ENCODE results near the gene CNTNAP5.

CNTNAP5 gene

DNA sequence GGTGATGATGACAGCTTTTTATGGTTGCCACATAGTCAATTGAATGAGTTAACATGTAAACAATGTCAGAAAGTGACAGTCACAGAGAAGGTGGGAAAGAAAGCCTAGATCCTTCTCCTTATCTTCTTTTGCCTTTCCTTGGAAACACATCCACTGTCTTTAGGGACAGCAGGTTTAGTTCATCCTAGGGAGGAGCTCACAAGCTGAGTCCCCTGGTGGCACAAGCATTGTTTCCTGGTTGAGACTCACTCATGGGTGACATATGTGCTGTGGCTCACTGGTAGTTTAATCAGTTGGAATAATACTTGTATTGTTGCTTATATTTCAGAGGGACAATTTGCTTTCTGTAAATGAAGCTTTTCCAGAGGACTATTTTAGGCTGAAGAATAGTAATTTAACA is 598.5 kb downstream of the CNTNAP5 start:
- no peaks in the 10 kb centered on the region for H3K36me3 Mint-ChIP-seq
- no peaks in the 10 kb centered on the region for H3K27me3 Mint-ChIP-seq
- DNase-seq (ENCODE audit: low spot score in 2 of 2), result no peak
- H3K4me1 Mint-ChIP-seq, result no peaks in the 10 kb centered on the region
- H3K9me3 Mint-ChIP-seq, result peaks cover 3% of the 10 kb centered on the region
- no peak overlapping the region for H3K27ac Mint-ChIP-seq
- ATAC-seq (ENCODE audit: low read depth), result no peak
- no peak overlapping the region for H3K4me3 Mint-ChIP-seq

DNA sequence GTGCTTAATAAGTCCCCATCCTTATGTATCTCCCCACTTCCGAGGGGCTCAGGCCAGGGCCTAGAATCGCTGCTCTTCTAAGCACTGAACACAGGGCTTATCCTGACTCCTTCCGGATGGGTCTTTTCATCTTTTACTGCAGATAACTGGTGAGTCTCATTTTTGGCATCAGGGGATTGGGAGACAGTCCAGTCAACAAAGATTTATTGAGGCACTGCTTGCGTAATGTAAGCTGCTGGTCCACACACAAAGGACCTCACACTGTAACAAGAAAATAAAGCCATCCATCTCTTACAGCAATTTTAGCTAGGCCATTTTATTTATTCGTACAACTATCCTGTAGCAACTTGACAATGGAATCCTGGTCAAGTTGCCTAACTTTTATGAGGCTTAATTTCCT is 600.5 kb downstream of the CNTNAP5 start:
- Mint-ChIP-seq H3K36me3 (no peaks in the 10 kb centered on the region), H3K27me3 (no peaks in the 10 kb centered on the region), H3K4me3 (no peak overlapping the region), H3K27ac (no peak overlapping the region), H3K9me3 (peaks cover 2% of the 10 kb centered on the region), H3K4me1 (no peaks in the 10 kb centered on the region)
- no peak for DNase-seq (ENCODE audit: low spot score in 2 of 2)
- ATAC-seq (ENCODE audit: low read depth), result no peak

DNA sequence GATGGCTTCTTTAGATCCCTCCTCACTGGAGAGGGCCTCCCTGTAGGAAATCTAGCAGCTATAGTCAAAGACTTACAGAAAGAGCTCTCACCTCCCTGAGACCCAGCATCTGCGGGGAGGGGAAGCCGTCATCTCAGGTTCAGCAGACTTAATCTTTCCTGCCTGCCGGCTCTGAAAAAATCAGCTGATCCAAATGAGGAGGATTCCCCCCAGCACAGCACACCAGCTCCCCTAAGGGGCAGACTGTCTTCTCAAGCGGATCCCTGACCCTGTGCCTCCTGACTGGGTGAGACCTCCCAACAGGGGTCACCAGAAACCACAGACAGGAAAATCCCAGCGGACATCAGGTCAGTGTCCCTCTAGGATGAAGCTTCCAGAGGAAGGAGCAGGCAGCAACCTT is 601.9 kb downstream of the CNTNAP5 start:
- ATAC-seq (ENCODE audit: low read depth), result no peak
- H3K27me3 Mint-ChIP-seq, result no peaks in the 10 kb centered on the region
- H3K27ac Mint-ChIP-seq, result no peak overlapping the region
- DNase-seq (ENCODE audit: low spot score in 2 of 2), result no peak
- H3K9me3 Mint-ChIP-seq, result peaks cover 2% of the 10 kb centered on the region
- no peak overlapping the region for H3K4me3 Mint-ChIP-seq
- H3K4me1 Mint-ChIP-seq, result no peaks in the 10 kb centered on the region
- H3K36me3 Mint-ChIP-seq, result no peaks in the 10 kb centered on the region

DNA sequence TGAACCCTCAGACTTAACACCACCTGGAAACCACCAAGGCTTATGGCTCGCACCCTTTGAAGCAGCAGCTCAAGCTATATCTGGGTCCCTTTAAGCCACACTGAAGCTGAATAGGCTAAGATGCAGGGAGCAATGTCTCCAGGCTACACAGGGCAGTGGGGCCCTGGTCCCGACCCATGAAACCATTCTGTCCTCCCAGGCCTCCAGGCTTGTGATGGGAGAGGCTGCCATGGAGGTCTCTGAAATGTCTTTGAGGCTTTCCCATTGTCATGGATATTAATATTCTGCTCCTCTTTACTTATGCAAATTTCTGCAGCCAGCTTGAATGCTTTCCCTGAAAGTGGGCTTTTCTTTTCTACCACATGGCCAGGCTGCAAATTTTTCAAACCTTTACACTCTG is 608.7 kb downstream of the CNTNAP5 start:
- Mint-ChIP-seq H3K4me3 (no peak overlapping the region), H3K9me3 (peaks cover 12% of the 10 kb centered on the region), H3K27me3 (no peaks in the 10 kb centered on the region), H3K36me3 (no peaks in the 10 kb centered on the region), H3K27ac (no peak overlapping the region), H3K4me1 (no peaks in the 10 kb centered on the region)
- no peak for ATAC-seq (ENCODE audit: low read depth)
- DNase-seq (ENCODE audit: low spot score in 2 of 2), result no peak

DNA sequence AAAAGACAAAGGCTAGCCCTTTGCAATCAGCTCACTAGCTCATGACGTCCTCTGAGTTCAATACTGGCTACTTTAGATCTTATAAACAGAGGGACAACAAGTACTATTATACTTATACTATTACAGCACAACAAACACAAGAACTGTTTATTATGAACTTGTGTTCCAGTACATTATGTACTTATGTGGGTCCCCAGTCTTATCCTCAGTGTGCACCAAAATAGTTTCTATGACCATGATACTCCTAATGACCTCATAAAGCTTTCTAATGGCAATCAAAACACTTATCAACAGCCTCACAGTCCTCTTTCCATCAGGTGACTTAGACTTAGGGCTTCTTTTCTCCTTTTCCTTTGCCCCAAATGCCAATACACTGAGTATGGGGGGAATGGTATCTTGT is 614.4 kb downstream of the CNTNAP5 start:
- DNase-seq (ENCODE audit: low spot score in 2 of 2) (no peak), ATAC-seq (ENCODE audit: low read depth) (no peak)
- H3K4me1 Mint-ChIP-seq, result no peaks in the 10 kb centered on the region
- H3K27ac Mint-ChIP-seq, result no peak overlapping the region
- H3K27me3 Mint-ChIP-seq, result no peaks in the 10 kb centered on the region
- no peaks in the 10 kb centered on the region for H3K36me3 Mint-ChIP-seq
- H3K4me3 Mint-ChIP-seq, result no peak overlapping the region
- H3K9me3 Mint-ChIP-seq, result peaks cover 11% of the 10 kb centered on the region

DNA sequence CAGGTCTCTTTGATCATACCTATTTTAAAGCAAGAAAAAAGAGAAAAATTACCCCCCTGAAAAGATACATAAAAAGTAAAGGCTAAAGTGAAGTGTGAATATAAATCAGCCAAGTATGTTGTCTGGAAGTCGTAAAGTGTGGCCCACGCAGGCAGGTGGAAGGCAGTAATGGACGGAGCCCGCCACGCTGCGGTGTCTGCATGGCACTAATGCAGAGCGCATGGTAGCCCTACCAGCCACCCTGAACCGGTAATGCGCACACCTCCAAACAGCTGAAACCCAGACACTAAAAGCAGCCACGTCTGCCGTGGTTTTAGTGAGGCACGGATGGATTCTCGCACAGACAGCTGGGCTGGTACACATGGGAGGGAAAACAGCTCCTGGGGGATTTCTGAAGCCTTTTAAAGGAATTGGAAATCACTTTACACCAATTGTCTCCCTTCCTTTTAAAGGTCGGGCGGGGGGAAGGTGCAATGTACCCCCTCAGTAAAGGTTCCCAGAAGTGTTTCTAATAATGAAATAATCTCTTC is 615.2 kb downstream of the CNTNAP5 start:
- H3K4me1 Mint-ChIP-seq, result no peaks in the 10 kb centered on the region
- no peaks in the 10 kb centered on the region for H3K27me3 Mint-ChIP-seq
- H3K36me3 Mint-ChIP-seq, result no peaks in the 10 kb centered on the region
- no peak overlapping the region for H3K4me3 Mint-ChIP-seq
- peaks cover 8% of the 10 kb centered on the region for H3K9me3 Mint-ChIP-seq
- ATAC-seq (ENCODE audit: low read depth) (no peak), DNase-seq (ENCODE audit: low spot score in 2 of 2) (no peak)
- H3K27ac Mint-ChIP-seq, result no peak overlapping the region

DNA sequence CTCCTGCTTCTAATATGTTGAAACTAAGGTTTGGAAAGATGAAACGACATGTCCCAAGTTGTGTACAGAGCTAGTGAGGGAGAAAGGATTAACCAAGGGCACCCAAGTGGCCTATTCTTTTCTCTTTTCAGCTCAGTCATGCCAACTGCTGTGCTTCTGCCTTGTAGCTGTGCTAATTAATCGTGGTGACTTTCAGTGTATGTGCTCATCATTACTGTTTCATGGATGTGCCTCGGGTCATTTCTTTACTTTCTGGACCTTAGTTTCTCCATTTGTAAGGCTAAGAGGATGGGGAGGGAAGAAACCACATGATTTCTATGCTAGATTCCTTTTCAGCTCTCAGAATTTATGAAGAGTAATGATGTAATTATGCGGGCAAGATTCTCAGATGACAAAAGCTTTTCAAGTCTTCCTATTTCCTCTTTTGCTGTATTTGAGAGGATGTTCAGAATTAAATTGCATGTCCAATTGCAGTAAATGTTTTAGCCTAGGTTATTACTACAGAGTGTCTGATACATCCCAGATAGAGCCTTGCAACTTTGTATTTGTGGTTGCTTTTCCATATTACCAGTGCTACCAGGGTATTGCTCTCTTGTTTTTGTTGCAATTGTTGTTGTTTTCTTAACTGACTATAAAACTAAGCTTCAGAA is 621.2 kb downstream of the CNTNAP5 start:
- Mint-ChIP-seq H3K9me3 (peaks cover 3% of the 10 kb centered on the region), H3K4me1 (no peaks in the 10 kb centered on the region), H3K4me3 (no peak overlapping the region), H3K36me3 (no peaks in the 10 kb centered on the region), H3K27ac (no peak overlapping the region), H3K27me3 (no peaks in the 10 kb centered on the region)
- DNase-seq (ENCODE audit: low spot score in 2 of 2), result no peak
- ATAC-seq (ENCODE audit: low read depth), result no peak

DNA sequence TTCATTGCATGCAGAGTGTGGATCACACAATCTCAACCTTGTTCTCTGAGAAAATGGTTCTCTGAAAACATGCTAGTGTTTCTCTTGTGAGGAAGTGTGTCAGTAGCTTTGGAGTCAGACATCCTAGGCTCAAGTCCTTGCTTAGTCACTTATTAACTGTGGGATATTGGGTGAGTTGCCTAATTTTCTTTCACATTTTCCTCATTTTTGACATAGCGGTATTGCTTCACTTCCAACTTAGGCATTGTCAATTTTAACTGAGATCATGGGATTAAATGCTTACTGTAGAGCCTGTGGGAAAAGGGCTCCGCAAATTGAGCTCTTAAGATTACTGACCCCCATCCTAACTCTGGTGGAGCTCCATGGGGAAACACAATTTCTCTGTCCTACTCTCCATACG is 622.2 kb downstream of the CNTNAP5 start:
- DNase-seq (ENCODE audit: low spot score in 2 of 2) (no peak), ATAC-seq (ENCODE audit: low read depth) (no peak)
- Mint-ChIP-seq H3K27ac (no peak overlapping the region), H3K4me3 (no peak overlapping the region), H3K9me3 (peaks cover 3% of the 10 kb centered on the region), H3K4me1 (no peaks in the 10 kb centered on the region), H3K36me3 (no peaks in the 10 kb centered on the region), H3K27me3 (no peaks in the 10 kb centered on the region)

DNA sequence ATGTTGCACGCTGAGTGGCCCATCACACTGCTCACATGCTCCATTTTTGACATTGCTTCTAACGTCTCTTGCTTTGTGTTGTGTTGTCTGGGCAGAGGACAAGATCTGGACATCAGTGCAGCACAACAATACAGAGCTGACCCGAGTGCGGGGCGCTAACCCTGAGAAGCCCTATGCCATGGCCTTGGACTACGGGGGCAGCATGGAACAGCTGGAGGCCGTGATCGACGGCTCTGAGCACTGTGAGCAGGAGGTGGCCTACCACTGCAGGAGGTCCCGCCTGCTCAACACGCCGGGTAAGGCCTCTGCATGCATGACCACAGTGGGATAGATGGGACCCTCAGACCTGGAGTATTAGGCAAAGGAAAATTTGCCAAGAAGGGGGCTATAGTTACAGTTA is 622.6 kb downstream of the CNTNAP5 start:
- peaks cover 3% of the 10 kb centered on the region for H3K9me3 Mint-ChIP-seq
- H3K27me3 Mint-ChIP-seq, result no peaks in the 10 kb centered on the region
- H3K4me1 Mint-ChIP-seq, result no peaks in the 10 kb centered on the region
- DNase-seq (ENCODE audit: low spot score in 2 of 2) (no peak), ATAC-seq (ENCODE audit: low read depth) (no peak)
- no peak overlapping the region for H3K4me3 Mint-ChIP-seq
- H3K27ac Mint-ChIP-seq, result no peak overlapping the region
- no peaks in the 10 kb centered on the region for H3K36me3 Mint-ChIP-seq

DNA sequence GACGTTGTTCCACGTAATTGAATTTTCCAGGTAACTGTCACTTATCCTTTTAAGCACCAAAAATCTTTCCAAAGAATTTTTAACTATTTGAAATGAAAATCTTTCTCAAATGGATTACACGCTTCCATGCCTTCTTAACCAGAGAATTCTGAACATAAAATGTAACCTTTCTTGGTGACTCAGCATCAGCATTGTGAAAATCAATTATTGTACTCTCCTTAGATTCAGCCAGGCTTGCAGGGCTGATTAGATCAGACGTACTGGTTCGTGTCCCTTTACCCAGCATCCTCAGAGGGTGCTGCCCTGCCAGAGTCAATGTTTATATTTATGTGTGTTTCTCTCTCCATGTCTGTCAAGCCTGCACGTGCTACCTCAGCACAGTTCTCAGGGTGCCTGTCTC is 623.9 kb downstream of the CNTNAP5 start:
- DNase-seq (ENCODE audit: low spot score in 2 of 2) (no peak), ATAC-seq (ENCODE audit: low read depth) (no peak)
- peaks cover 3% of the 10 kb centered on the region for H3K9me3 Mint-ChIP-seq
- H3K27me3 Mint-ChIP-seq, result no peaks in the 10 kb centered on the region
- no peaks in the 10 kb centered on the region for H3K36me3 Mint-ChIP-seq
- no peak overlapping the region for H3K4me3 Mint-ChIP-seq
- H3K27ac Mint-ChIP-seq, result no peak overlapping the region
- H3K4me1 Mint-ChIP-seq, result no peaks in the 10 kb centered on the region

DNA sequence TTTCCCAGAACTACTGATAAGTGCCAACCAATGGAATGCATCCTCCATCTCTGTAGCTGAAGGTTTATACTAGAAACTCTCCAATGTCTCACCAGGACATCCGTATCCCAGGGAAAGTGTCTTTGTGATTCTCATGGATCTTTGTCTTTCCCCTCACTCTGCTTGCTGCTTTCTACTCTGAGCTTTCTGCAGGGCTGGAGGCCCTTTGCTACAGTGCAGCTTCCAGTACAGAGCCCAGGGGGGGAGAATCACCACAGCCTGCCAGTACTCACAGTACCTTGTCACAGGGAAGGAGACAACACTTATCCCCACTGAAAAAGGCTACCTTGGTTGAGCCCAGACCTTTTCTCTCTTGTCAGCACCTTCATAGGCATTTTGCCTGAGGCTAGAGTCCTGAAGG is 627.0 kb downstream of the CNTNAP5 start:
- H3K4me3 Mint-ChIP-seq, result no peak overlapping the region
- H3K4me1 Mint-ChIP-seq, result no peaks in the 10 kb centered on the region
- H3K36me3 Mint-ChIP-seq, result no peaks in the 10 kb centered on the region
- H3K27ac Mint-ChIP-seq, result no peak overlapping the region
- DNase-seq (ENCODE audit: low spot score in 2 of 2) (no peak), ATAC-seq (ENCODE audit: low read depth) (no peak)
- H3K27me3 Mint-ChIP-seq, result no peaks in the 10 kb centered on the region
- peaks cover 5% of the 10 kb centered on the region for H3K9me3 Mint-ChIP-seq

DNA sequence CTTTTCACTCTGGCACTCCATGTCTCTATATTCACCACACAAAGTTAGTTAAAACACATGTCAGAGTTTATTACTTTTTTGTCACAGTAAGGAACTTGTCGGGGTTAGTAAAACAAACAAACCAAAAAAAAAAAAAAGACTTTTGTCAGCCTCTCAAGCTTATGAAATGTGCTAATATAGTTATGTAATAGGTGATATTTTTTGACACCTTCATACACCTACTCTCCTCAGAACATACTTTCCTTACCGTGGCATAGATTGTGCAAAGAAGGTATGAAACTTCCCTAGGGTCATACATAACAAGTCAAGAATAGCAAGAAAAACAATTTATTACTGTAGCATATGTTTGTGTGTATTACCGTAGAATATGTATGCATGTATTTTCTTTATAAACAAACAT is 633.3 kb downstream of the CNTNAP5 start:
- H3K36me3 Mint-ChIP-seq, result no peaks in the 10 kb centered on the region
- H3K9me3 Mint-ChIP-seq, result peaks cover 16% of the 10 kb centered on the region
- no peak overlapping the region for H3K27ac Mint-ChIP-seq
- H3K4me1 Mint-ChIP-seq, result no peaks in the 10 kb centered on the region
- H3K27me3 Mint-ChIP-seq, result no peaks in the 10 kb centered on the region
- no peak overlapping the region for H3K4me3 Mint-ChIP-seq
- no peak for ATAC-seq (ENCODE audit: low read depth)
- DNase-seq (ENCODE audit: low spot score in 2 of 2), result no peak

DNA sequence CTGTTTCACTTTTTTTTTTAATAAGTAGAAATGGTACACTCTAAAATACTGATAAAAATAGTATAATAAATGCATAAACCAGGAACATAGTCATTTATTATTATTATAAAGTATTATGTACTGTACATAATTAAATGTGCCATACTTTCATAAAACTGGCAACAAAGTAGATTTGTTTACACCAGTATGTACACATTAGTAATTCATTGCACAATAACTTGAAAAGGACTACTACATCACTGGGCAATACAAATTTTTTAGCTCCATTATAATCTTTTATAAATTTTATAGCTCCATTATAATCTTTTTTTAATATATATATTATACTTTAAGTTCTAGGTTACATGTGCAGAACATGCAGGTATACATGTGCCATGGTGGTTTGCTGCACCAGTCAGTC is 636.5 kb downstream of the CNTNAP5 start:
- Mint-ChIP-seq H3K27me3 (no peaks in the 10 kb centered on the region), H3K36me3 (no peaks in the 10 kb centered on the region), H3K4me3 (no peak overlapping the region), H3K9me3 (peaks cover 16% of the 10 kb centered on the region), H3K27ac (no peak overlapping the region), H3K4me1 (no peaks in the 10 kb centered on the region)
- no peak for DNase-seq (ENCODE audit: low spot score in 2 of 2)
- ATAC-seq (ENCODE audit: low read depth), result no peak

DNA sequence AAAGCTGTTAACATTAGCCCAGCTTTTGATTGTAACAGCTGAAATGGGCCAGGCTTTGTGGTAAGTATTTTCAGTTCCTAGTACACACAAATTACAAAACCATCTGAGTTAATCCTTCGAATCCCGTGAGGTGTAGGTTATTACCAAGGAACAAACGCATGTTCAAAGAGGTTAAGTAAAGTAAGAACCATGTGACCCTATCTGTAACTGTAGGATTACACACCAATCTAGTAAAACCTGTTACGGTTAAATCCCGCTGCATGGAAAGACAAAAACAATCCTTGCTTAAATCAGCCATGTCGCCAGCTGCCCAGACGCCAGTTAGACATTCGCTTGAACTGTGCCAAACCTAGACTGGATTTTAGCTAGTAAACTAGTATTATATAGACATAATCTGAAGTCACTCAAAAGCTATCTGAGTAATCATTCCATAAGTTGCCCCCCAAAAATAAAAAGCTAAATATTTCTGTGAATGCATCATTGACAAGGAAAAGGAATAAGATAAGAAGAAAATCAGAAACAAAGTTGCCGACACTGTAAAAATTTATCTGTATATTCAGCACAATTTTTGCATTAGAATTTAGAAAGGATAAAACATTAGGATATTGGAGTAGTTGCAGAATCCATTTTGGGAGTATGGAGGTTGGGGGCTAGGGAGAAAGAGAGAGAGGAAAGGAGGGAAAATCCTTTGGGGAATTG is 638.0 kb downstream of the CNTNAP5 start:
- ATAC-seq (ENCODE audit: low read depth) (no peak), DNase-seq (ENCODE audit: low spot score in 2 of 2) (no peak)
- Mint-ChIP-seq H3K27ac (no peak overlapping the region), H3K9me3 (peaks cover 12% of the 10 kb centered on the region), H3K4me1 (no peaks in the 10 kb centered on the region), H3K27me3 (no peaks in the 10 kb centered on the region), H3K36me3 (no peaks in the 10 kb centered on the region), H3K4me3 (no peak overlapping the region)

DNA sequence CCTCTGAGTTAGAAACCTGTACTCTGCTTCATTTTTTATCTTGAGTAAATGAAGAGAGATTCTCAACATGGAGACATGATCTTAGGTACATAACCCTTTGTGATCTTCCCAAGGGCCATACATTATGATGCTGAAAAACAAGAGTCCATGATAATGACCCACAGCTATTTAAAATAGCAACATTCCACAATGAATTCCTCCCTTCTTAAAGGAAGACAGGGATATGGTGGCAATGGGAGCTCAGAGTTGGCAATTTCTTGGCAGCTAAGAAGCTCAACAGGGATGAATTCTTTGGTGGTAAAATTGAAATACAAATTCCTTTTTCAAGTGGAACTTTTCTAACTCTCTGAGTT is 638.5 kb downstream of the CNTNAP5 start:
- ATAC-seq (ENCODE audit: low read depth) (no peak), DNase-seq (ENCODE audit: low spot score in 2 of 2) (no peak)
- Mint-ChIP-seq H3K27ac (no peak overlapping the region), H3K4me1 (no peaks in the 10 kb centered on the region), H3K27me3 (no peaks in the 10 kb centered on the region), H3K4me3 (no peak overlapping the region), H3K36me3 (no peaks in the 10 kb centered on the region), H3K9me3 (peaks cover 12% of the 10 kb centered on the region)

Data from memory B cell (primary cell).